ENCODE data around the gene GDI2. TPM values are rescaled to one million over a fixed set of nuclear protein-coding genes. Genes with fewer than 3 reads are reported as not detected.

Gene GDI2
- total RNA-seq, 4 donors from 2014 or later, result 215 to 263 (median 248) TPM

DNA sequence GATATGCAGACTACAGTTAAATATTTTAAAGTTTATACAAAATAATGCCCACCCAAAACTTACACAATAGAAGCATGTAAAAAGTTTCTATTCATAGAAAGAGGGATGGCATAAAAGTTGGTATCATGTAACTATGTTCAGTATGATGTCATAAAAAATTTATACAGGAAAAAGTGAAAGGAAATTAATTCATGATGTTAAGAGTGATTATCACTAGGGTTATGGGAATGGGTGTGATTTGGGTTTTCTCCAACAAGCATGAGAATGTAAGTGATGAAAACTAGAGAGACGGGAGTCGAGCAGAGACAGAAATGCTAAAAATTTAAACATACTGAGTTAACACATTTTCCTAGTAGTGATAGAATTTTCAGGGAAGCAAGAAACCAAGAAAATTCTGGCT, 52.7 kb downstream of the GDI2 start:
- DNase-seq (ENCODE audit: low spot score) (no peak), ATAC-seq (ENCODE audit: low FRiP score) (no peak)
- TF ChIP-seq, protein P1, sequence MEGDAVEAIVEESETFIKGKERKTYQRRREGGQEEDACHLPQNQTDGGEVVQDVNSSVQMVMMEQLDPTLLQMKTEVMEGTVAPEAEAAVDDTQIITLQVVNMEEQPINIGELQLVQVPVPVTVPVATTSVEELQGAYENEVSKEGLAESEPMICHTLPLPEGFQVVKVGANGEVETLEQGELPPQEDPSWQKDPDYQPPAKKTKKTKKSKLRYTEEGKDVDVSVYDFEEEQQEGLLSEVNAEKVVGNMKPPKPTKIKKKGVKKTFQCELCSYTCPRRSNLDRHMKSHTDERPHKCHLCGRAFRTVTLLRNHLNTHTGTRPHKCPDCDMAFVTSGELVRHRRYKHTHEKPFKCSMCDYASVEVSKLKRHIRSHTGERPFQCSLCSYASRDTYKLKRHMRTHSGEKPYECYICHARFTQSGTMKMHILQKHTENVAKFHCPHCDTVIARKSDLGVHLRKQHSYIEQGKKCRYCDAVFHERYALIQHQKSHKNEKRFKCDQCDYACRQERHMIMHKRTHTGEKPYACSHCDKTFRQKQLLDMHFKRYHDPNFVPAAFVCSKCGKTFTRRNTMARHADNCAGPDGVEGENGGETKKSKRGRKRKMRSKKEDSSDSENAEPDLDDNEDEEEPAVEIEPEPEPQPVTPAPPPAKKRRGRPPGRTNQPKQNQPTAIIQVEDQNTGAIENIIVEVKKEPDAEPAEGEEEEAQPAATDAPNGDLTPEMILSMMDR (IDR thresholded peaks at IDR 0.05), result no peak

DNA sequence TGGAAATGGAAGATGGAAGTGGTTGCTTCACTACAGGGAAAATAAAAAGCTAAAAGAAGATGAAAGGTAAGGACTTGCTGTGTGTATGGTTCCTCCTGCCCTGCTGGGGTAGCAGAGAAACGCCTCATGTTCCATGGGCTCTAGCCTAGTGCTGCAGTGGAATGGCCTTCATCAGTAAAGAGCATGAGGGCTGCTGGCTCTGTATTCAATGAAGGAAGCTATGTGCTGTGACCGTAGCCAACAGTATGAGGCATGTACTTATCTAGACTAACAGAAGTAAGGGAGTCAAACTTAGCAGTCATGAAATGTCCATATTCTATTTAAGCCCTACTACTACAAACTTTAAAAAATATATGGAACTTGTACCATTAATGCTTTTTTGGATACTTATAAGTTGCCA, 54.3 kb downstream of the GDI2 start:
- ATAC-seq (ENCODE audit: low FRiP score), result no peak
- TF ChIP-seq, protein P1 (IDR thresholded peaks at IDR 0.05), result no peak
- no peak for DNase-seq (ENCODE audit: low spot score)

DNA sequence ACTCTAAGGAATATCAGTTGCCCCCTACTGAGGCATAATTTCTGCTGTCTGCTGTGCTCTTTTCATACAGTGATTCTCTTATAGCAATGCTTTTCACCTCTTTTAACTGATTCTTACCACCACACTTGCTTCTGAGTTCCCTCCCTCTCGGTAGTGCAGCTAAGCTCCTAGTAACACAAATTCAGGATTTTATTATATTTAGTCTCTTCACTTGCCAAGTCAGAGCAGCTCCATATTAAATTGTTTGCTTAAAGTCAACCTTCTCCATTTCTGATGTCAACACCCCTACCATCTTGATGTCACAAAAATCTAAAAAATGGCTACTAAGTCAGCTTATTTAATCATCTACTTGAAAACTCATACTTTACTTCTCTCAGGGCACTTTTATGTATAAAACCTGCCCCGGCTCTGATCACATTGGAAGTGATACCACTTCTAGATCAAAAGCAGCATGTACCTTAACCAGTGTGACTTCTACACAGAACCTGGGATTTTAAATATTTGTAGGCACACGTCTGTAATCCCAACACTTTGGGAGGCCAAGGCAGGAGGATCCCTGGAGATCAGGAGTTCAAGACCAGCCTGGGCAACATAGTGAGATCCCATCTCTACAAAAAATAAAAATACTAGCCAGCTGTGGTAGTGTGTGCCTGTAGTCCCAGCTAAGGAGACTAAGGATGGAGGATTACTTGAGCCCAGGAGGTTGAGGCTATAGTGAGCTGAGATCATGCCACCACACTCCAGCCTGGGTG, 55.3 kb downstream of the GDI2 start:
- DNase-seq (ENCODE audit: low spot score), result no peak
- no peak for ATAC-seq (ENCODE audit: low FRiP score)
- TF ChIP-seq, protein P1 (IDR thresholded peaks at IDR 0.05), result no peak

DNA sequence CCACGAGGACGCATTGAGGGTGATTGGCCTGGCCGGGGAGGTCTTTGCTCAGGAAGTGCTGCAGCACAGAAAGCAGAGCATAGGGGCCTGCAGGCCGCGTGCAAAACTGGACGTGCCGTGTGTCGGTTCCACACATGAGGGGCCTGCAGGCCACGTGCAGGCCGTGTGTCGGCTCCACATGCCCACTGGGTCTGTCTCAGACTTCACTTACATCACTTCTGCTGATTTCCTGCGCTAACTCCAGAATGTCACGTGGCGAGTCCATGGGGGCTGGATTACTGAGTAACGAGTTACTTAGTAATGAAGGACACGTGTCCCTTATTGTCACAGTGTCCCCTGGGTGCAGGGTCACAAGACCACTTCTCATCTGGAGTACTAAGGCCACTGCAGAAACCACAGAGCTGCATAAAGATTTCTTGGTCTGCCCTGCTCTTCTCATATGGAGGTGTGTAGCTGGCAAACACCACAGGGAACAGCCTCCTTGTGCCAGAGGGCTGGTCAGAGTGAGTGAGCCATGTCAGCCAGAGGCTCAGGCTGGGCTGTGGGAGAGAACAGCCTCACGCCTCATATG, 60.8 kb downstream of the GDI2 start:
- TF ChIP-seq, protein P1 (IDR thresholded peaks at IDR 0.05), result no peak
- no peak for ATAC-seq (ENCODE audit: low FRiP score)
- no peak for DNase-seq (ENCODE audit: low spot score)

DNA sequence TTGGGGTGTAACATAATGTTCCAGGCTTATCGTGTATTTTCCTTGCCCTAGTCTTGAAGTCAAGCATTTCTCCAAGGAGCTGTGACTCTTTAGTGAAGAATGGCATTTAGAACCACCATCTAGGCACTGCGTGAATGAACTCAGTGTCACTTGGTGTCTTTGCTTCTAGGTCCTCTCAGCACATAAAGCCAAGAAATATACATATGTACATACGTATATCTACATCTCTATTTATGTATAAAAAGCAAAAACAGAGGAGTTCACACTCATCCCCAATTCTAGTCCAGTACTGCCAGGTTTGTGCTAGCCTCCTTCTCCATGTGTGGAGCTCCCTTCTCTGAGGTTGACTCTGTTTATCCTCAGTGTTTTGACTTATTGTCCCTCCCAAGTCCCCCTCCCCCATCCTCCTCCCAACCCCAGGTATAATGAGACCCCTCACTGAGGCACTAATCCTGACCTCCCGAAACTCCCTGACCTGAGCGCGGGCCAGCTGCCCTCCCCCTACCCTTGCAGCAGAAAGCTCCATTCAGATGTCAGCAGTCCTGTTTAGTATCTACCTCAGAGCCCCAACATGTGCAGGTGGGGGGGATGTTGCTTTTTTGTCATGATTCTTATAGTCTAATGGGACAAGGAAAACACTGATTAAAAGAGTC, 61.5 kb downstream of the GDI2 start:
- ATAC-seq (ENCODE audit: low FRiP score) (no peak), DNase-seq (ENCODE audit: low spot score) (no peak)
- TF ChIP-seq, protein P1 (IDR thresholded peaks at IDR 0.05), result no peak

DNA sequence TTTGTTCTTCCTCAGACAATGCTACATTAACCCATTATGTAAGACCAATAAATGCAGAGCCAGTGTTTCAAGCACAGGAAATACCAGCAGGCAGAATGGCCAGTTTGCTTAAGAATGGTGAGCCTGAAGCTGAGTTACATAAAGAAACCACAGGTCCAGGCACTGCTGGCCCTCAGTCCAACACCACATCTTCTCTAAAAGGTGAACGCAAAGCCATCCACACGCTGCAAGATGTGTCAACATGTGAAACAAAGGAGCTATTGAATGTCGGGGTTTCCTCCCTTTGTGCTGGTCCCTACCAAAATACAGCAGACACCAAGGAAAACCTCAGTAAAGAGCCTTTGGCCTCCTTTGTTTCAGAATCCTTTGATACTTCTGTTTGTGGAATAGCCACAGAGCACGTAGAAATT, 64.8 kb downstream of the GDI2 start:
- TF ChIP-seq, protein P1 (IDR thresholded peaks at IDR 0.05), result no peak

More for the DNA sequence above, 64.8 kb downstream of the GDI2 start:
- DNase-seq (ENCODE audit: low spot score) (no peak), ATAC-seq (ENCODE audit: low FRiP score) (no peak)
